HG02623 (cell line): ENCODE data around the gene NEAT1.
A peak's percentile ranks its signal among the peaks of the same experiment; 100 is the strongest.
"Not testable (repeated sequence)": the region's sequence is repeated elsewhere in the genome, so short reads cannot be mapped to it uniquely, and the experiment has no call there.

Experiments
- ATAC-seq: cut with Tn5 transposase; IDR thresholded peaks from one replicate; pipeline ENCODE4 v1.9.1; 2021; ENCODE audit warnings: moderate library complexity; ENCODE audit not compliant: unreplicated experiment

The NEAT1 gene

DNA sequence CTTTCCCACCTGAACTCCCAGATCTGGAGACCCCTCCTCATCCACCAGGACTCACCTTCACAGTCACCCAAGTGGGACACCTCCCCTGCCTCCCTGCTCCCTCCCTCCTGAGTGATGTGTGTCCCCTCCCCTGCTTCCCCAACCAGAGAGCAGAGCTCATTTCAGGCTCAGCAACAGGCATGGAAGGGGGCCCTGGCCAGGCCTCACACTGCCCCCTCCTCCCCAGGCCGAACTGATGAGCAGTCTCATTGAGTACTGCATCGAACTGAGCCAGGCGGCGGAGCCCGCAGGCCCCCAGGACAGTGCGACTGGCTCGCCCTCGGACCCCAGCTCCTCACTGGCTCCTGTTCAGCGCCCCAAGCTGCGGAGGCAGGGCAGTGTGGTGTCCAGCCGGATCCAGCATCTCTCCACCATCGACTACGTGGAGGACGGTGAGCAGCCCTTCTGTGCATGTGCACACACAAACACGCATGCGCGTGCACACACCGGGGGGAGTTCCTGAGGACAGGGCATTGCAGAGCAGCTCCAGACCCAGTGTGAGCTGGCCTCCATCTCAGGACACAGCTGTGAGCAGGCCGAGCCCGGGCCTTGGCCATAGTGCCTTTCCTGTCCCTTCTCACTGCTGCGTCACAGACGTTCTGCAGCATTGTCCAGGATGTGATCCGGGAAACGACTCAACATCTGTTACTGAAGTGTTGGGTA lies 17.8 kb upstream of the NEAT1 start:
- ATAC-seq, result no peak

DNA sequence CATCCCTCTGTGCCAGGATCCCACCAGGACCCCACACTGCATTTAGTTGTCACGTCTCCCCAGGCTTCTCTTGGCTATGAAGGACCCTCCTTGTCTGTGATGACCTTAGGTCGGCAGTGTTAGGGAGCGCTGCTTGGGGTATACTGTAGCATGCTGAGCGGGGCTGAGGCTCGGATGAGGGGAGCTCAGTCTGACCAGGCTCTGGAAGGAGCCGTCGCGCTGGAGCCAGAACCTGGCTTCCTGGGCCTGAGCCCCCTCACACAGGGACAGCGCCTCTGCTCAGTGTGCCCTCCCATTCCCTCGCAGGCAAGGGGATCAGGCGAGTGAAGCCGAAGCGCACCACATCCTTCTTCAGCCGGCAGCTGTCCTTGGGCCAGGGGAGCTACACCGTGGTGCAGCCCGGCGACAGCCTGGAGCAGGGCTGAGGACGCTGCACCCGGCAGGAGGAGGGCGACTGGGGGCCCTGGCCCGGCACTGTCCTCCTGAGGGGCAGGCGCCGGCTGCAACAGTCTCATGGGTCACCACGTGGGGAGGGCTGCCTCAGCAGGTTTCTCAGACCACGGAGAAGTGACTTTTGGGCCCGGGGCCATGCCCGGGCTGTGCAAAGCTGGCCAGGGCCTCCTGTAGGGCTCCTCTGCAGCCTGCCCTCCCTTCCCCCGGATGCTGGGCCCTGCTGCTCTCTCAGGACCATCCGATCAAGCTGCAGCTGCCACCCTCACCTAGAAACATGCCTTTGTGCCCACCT lies 11.5 kb upstream of the NEAT1 start:
- ATAC-seq, result no peak

DNA sequence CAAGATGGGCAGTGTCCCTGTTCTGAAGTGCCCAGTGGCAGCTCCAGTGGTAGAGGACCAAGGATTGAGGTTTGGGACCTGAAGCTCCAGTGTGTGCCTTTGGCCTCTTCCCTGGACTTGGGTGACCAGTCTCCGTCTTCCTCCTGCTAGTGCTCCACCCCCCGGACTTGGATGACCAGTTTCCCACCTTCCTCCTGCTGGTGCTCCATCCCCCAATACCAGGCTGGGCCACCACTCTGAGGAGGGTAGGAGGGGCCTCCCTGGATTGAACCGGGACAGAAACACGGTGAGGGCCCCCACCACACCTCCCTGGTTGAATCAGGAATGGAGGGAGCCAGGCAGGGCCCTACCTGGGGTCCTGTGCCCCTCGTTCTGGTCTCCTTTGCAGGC lies 10.9 kb upstream of the NEAT1 start:
- ATAC-seq, result no peak

DNA sequence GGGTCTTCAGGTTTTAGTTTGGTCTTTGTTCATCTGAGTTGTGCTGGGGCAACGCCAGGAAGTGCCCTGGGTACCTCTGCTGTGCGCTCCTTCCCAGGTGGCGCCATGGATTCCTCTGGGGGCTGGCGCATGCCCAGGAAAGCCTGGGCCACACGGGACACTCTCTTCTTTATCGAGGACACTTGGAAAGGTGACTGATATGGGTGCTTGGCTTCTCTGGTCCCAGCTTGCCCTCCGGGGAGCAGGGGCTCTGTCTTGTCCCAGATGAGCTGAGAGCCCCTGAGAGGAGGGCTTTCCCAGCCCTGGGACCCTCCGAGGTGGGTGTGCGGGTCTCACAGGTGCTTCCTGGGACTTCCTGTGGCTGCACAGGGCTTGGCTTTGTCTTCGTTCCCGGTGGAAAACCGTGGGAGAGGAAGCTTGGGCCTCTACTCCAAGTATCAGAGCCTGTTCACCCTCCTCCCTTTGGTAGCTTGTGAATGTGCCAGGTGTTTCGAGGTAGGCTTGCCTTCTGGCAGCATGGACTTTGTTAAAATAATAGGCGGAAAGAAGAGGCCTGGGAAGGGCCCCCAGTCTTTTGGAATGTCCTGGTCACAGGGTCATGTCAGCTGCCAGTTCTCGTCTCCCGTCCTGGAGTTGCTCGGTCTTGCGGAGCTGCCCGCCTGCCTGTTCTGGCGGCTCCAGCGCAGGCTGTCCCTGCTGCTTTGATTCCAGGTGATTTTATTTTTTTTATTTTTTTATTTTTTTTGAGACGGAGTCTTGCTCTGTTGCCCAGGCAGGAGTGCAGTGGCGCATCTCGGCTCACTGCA lies 10.1 kb upstream of the NEAT1 start:
- no peak for ATAC-seq

DNA sequence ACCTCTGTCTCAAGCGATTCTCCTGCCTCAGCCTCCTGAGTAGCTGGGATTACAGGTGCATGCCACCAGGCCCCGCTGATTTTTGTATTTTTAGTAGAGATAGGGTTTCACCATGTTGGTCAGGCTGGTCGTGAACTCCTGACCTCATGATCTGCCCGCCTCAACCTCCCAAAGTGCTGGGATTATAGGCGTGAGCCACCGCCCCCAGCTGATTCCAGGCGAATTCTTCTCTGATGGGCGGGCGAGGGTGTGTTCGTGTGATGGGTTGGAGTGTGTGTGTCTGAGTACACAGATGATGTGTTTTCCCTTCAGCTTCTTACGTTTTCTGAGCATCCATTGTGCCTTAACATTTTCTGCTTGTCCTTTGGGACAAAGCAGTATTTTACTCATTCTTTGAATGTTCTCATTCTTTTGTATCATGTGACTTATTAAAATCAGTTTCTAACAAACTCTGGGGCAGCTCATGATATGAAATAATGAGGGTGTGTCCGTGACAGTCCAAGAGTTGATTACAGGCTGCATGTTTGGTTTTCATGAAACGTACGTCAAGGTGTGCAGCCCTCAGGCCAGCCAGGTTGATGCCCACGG lies 9.4 kb upstream of the NEAT1 start:
- ATAC-seq, result not testable (repeated sequence)

DNA sequence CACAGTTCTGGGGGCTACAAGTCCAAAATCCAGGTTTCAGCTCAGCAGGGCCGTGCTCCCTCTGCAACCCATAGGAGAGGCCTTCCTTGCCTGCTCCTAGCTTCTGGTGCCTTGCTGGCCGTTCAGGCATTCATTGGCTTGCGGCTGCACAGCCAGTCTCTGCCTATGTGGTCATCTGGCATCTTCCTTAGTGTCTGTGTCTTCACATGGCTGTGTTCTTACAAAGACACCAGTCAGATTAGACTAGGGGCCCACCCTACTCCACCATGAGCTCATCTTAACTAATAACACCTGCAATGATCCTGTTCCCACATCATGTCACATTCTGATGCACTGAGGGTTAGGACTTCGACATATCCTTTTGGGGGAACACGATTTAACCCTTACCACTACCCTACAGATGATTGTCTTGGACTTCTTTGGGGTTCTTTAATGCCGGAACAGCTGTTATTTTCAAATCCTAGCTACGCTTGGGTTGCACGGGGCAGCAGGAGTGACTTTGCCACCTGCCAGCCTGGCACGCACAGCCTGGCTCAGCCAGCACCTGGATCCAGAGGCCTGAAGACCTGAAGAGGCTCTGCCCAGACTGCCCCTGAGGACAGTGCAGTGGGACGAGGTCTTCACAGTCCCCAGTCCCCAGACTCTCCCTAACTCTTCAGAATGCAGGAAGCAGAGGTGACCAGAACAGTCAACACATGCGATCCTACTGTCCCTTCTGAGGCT lies 7.7 kb upstream of the NEAT1 start:
- ATAC-seq, result no peak

DNA sequence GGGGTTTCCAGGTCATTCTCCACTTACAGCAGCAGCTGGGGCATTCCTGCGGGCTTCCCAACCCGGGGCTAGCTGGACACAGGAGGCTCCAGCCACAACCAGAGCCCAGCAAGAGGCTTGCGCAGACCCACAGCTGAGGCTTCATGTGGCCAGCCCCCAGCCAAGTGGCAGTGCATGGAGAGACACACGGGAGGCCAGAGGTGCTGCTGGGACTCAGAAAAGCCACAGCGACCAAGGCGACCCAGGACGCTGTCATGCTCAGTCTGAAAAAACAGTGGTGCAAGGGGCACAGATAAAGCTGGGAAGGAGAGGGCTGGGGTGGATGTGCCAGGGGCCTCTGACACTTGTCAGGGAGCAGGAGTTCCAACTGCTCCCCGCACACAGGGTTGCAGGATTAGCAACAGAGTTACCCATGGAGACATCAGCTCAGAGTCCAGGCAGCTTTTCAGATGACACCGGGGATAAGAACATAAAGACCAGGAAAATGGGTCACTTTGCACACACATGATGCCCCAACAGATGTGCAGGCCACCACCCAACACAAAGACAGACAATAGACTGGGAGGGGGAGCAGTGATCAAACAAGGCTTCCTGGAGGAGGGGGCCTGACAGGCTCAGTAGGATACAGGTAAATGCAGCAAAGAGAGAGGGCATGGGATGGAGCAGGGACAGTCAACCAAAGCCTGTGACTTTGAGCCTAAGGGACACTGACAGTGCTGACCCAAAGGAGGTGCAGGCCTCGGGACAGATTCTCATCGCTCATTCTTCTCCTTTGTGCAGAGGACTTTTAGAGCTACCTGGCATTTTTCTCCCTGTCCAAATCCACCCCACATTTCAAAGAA lies 6.9 kb upstream of the NEAT1 start:
- no peak for ATAC-seq

DNA sequence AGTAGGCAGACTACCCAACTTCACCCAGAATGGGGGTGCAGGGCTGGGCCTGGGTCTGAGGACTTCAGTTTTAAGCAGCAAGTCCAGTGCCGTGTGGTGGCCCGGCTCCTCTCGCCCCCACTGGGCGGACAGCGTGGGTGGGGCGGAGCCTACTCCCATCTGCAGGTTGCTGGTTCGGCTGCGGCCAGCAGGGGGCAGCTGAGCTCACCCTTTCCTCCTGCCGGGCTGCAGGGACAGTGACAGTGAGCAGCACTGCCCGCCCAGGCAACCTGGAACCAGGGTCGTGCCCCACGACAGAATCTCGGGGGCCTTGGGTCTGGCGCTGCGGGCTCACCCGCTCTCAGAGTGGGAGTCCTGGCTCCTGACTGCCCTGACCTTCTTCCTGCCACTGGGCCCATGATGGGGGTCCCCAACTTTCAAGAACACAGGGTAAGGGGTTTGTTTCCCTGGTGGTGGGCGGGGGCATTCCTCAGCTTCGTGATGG lies 6.2 kb upstream of the NEAT1 start:
- ATAC-seq, result no peak

DNA sequence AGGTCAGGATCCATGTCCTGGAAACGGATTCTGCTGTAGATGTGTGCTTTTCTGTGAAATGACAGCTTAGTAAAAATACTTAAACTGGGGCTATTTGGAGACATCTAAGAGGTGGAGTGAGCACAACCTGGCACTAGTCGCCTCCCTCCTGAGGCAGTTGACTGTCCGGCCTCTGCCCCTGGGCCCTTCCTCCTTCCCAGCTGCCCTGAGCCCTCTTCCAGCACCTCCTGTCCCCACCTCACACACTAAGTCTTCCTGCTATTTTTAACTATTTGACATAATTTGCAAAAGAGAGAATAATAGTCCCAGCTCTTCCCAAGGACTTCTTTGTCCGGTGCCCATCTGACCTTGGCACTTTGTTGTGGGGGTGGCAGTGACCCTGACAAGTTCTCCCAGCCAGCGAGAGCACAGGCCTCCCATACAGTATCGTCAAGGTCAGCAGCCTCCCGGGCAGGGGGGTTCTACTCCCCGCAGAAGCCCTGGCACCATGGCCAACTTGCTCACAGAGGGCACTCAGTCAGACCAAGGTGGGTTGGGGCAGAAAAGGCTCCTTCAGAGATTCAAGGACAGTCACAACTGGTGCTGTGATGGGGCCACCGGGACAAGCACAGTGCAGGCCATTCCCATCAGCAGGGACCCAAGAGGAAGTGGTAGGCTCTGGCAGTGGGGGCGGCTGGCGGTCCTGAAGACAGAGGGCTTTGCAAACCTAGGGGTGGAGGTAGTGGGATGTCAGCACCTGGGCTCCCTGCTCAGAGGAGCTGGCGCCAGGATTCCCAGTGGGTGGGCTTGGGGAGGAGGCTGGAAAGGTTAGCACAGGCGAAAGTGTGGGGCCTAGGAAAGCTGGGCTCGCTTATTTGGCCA lies 5.5 kb upstream of the NEAT1 start:
- no peak for ATAC-seq

DNA sequence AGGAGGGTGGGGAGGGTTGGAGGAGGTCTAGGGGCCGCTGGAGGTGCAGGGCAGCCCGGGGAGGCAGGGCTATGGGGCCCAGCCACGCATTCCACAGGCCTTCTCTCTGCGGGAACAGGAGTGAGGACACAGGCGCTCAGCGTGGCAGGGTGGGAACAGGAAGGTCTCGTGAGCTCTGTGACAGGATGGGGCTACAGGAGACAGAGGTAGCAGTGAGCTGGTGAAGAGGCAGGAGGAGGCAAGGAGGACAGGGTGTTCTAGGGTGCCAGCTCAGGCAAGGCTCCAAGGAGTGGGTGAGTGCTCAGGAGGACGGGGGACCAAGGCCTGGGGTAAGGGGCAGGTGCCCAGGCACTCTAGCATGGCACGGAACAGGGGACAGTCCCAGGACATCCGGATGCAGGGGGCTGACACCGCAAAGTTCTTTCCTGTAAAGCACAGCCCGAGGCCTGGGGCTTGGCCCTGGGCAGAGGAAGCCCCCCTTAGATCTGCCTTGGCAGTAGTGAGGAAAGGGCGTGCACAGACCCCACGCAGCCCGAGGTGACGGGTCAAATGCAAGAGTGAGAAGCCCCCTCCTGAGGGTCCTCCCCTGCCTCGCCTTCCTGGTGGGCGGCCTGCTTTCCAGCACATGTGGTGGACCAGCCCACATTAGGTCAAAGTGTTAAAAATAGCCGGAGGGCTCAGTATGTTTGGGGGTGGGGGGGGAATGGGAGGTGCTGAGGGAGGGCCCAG lies 4.7 kb upstream of the NEAT1 start:
- no peak for ATAC-seq

DNA sequence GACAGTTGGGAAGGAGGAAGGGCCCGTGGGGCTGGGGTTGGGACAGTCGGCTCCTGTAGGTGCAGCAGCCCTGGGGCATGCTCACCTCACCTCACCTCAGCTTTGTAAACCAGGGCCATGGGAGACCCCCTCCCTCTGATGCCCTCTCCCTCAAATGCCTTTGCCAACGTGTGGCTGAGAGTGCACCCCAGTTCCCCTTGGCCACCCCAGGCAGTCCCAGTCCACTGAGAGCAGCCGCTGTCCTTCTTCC lies 4.2 kb upstream of the NEAT1 start:
- ATAC-seq, result no peak

DNA sequence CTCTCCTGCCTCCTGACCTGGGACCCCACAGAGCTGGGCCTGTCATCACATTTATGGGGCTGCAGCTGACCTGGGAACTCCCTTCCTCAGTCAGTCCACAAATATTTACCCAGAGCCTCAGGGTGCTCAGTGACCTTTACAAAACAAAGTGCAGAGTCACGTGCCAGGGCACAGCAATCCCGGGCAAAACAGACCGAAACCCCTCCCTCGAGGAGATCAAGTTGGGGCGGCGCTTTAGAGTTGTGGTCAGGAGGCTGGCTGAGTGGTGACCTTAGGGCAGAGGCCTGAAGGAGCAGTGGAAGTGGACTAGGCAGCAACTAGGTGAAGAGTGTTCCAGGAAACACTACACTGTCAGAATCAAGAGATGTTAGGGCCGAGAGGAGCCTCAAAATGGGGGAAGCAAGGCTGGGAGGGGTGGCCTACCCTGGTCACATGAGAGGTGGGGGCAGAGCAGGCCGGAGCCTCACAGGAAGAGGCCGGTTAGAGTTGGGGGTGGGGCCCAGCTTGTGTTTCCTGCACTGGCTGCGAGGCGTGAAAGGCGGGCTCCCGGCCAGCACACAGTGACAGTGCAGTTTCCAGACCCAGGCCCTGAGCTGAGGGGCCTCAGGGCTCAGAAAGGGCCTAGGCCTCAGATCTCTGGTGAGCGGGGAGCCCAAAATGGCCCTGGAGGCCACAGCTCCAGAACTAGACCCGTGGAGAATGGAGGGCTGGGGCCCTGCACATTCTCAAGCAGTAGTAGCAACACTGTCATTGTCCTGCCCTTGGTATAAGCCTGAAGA lies 3.7 kb upstream of the NEAT1 start:
- ATAC-seq, result peak; percentile 31

DNA sequence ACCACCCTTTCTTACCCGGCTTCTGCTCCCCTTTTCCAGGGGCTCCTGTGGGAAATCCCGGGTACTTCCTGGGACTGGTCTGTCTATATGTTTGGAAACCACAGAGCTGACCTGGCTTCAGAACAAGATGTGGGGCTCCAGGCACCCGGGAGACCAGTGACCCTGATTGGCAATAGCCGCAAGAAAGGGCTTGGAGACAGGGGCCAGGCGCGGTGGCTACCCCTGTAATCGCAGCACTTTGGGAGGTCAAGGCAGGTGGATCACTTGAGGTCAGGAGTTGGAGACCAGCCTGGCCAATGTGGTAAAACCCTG lies 3.2 kb upstream of the NEAT1 start:
- ATAC-seq, result no peak

DNA sequence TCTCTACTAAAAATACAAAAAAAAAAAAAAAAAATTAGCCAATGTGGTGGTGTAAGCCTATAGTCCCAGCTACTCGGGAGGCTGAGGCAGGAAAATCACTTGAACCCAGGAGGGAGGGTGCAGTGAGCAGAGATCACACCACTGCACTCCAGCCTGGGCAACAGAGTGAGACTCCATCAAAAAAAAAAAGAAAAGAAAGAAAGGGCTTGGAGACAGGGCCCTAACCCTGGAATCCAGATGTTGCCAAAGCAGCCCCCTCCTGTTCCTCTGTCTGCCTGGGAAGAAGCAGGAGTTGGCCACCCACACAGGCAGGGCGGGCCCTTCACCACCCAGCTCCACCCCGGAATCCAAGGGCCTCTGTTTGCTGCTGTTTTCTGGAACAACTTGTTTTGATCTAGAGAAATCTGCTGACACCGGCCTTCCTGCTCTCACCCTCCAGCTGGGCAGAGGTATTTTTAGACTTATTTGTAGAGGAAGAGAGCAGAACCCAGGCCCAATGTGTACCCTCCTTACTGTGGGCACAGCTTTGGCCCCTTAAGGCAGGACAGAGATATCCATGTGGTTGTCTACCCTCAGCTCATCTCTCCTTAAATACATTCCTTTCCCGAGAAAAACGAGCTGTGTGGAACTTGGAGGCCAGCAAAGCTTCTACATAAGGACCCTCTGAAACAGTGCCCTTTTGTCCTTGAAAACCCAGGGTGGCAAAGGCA lies 2.7 kb upstream of the NEAT1 start:
- no peak for ATAC-seq

DNA sequence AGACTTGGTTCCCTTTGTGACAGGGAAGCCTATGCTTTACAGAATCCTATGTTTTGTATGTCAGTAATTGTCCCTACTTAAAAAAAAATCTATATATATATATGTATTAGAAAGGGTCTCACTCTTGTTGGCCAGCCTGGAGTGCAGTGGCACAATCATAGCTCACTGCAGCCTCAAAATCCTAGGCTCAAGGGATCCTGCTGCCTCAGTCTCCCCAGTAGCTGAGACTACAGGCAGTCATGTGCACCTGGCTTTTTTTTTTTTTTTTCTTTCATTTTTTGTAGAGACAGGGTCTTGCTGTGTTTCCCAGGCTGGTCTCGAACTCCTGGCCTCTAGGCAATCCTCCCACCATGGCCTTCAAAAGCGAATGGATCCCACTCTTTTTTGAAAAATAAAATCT lies 2.1 kb upstream of the NEAT1 start:
- no peak for ATAC-seq

DNA sequence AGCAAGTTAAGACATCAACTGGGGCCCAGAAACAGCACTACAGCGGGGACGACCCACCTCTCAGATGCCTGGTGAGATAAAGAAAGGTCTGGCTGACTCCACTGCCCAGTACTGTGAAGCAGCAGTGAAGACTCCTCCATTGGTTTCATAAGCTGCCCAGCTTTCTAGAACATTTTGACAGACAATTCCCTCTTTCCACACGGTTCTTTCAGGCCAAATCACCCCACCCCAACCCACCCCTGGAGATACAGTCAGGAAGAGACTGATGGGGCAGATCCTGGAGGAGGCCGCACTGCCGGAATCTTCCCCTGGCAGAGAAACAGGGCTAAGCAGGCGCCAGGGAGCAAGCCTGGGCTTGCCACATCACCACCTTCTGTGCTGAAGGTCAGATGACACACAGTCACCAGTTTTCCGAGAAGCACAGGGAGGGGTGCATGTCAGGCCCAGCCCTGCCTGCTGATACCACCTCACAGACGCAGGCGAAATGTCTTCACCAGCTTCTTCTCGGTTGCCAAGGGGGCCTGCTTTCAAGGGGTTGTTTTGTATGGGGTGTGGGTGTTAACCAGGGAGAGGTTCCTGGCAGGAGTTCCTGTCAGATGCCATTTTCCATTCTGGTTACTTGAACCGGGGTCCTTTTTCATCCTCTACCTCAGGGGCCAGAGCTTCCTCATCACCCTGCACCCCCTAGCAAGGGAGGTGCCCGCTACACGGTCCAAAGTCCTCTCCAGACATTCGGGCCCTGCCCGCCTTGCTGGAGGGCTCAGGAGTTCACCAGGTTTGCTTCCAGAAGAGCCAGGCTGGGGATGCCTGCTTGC lies 1.4 kb upstream of the NEAT1 start:
- no peak for ATAC-seq
